WTC11 (cell line): ENCODE results near the gene UBFD1. TPM values are rescaled to one million over a fixed set of nuclear protein-coding genes. Genes with fewer than 3 reads are reported as not detected.

Source experiments
- AR ChIP-seq: fragments of 250-450 bp; sonication (Bioruptor Pico); IDR thresholded peaks from 2 replicates; pipeline ENCODE4 v1.9.0; 2021; ENCODE audit warnings: mild to moderate bottlenecking
- ATF1 ChIP-seq: sonication (generic); formaldehyde crosslinking; IDR thresholded peaks from 2 replicates; pipeline ENCODE4 v1.8.1; 2023; ENCODE audit warnings: mild to moderate bottlenecking, moderate library complexity, missing genetic modification reagents
- CREM ChIP-seq: sonication (generic); formaldehyde crosslinking; IDR thresholded peaks from 2 replicates; pipeline ENCODE4 v1.8.1; 2022; ENCODE audit warnings: mild to moderate bottlenecking, missing genetic modification reagents, moderate library complexity
- CTCF ChIP-seq: fragments of 200-600 bp; IDR thresholded peaks from 2 replicates; pipeline ENCODE4 v1.8.0; 2022; ENCODE audit warnings: antibody characterized with exemption
- ERG ChIP-seq: fragments of 250-450 bp; sonication (Bioruptor Pico); IDR thresholded peaks from 2 replicates; pipeline ENCODE4 v1.8.0; 2021; ENCODE audit warnings: mild to moderate bottlenecking
- FOXP1 ChIP-seq: sonication (generic); formaldehyde crosslinking; IDR thresholded peaks from 2 replicates; pipeline ENCODE4 v1.8.0; 2022; ENCODE audit warnings: missing genetic modification reagents, mild to moderate bottlenecking, moderate library complexity, borderline replicate concordance
- GABPB1 ChIP-seq: sonication (generic); formaldehyde crosslinking; IDR thresholded peaks from 2 replicates; pipeline ENCODE4 v1.8.1; 2023; ENCODE audit warnings: mild to moderate bottlenecking, missing genetic modification reagents
- HMGA2 ChIP-seq: fragments of 250-450 bp; sonication (Bioruptor Pico); IDR thresholded peaks from 2 replicates; pipeline ENCODE4 v1.4.0; 2021; ENCODE audit warnings: mild to moderate bottlenecking, moderate library complexity
- IRF2 ChIP-seq: sonication (generic); formaldehyde crosslinking; IDR thresholded peaks from 2 replicates; pipeline ENCODE4 v1.8.0; 2022; ENCODE audit warnings: low read depth, missing genetic modification reagents, borderline replicate concordance
- MXD4 ChIP-seq: fragments of 250-450 bp; sonication (Bioruptor Pico); IDR thresholded peaks from 2 replicates; pipeline ENCODE4 v1.8.0; 2021; ENCODE audit warnings: mild to moderate bottlenecking, moderate library complexity, borderline replicate concordance
- PREB ChIP-seq: sonication (generic); formaldehyde crosslinking; IDR thresholded peaks from 2 replicates; pipeline ENCODE4 v1.8.1; 2022; ENCODE audit warnings: mild to moderate bottlenecking, missing genetic modification reagents, moderate library complexity, borderline replicate concordance
- RELA ChIP-seq: sonication (generic); formaldehyde crosslinking; IDR thresholded peaks from 2 replicates; pipeline ENCODE4 v1.8.1; 2022; ENCODE audit warnings: missing genetic modification reagents, mild to moderate bottlenecking, borderline replicate concordance
- SMAD3 ChIP-seq: sonication (generic); formaldehyde crosslinking; IDR thresholded peaks from 2 replicates; pipeline ENCODE4 v1.8.0; 2022; ENCODE audit warnings: missing genetic modification reagents, mild to moderate bottlenecking, borderline replicate concordance
- STAT6 ChIP-seq: sonication (generic); formaldehyde crosslinking; conservative IDR thresholded peaks from 2 replicates; pipeline ENCODE4 v1.8.1; 2023; ENCODE audit warnings: mild to moderate bottlenecking, low read depth, missing genetic modification reagents, moderate library complexity
- TCF7 ChIP-seq: sonication (generic); formaldehyde crosslinking; IDR thresholded peaks from 2 replicates; pipeline ENCODE4 v1.8.0; 2022; ENCODE audit warnings: mild to moderate bottlenecking, low read depth, missing genetic modification reagents, moderate library complexity
- TEAD1 ChIP-seq: sonication (generic); formaldehyde crosslinking; IDR thresholded peaks from 2 replicates; pipeline ENCODE4 v1.8.0; 2022; ENCODE audit warnings: mild to moderate bottlenecking, missing genetic modification reagents
- TEAD4 ChIP-seq: sonication (generic); formaldehyde crosslinking; IDR thresholded peaks from 2 replicates; pipeline ENCODE4 v1.8.0; 2022; ENCODE audit warnings: mild to moderate bottlenecking, missing genetic modification reagents
- ZBTB43 ChIP-seq: sonication (generic); formaldehyde crosslinking; IDR thresholded peaks from 2 replicates; pipeline ENCODE4 v1.8.1; 2023; ENCODE audit warnings: mild to moderate bottlenecking, missing genetic modification reagents
- ZNF263 ChIP-seq: sonication (generic); formaldehyde crosslinking; IDR thresholded peaks from 2 replicates; pipeline ENCODE4 v1.8.1; 2022; ENCODE audit warnings: low read depth, mild to moderate bottlenecking, moderate library complexity, missing genetic modification reagents
- ZNF317 ChIP-seq: sonication (generic); formaldehyde crosslinking; IDR thresholded peaks from 2 replicates; pipeline ENCODE4 v1.8.1; 2023; ENCODE audit warnings: low read depth, mild to moderate bottlenecking, moderate library complexity, missing genetic modification reagents, borderline replicate concordance
- ZNF423 ChIP-seq: fragments of 250-450 bp; sonication (Bioruptor Pico); IDR thresholded peaks from 2 replicates; pipeline ENCODE4 v2.1.2; 2022; ENCODE audit warnings: mild to moderate bottlenecking, moderate library complexity
- ZNF532 ChIP-seq: fragments of 250-450 bp; sonication (Bioruptor Pico); IDR thresholded peaks from 2 replicates; pipeline ENCODE4 v1.9.0; 2021; ENCODE audit warnings: mild to moderate bottlenecking, borderline replicate concordance
- total RNA-seq: library from RNA; stranded (reverse); gene quantifications from 3 replicates; pipeline ENCODE4 v1.2.3, GENCODE V29; 2021

The UBFD1 gene
- total RNA-seq, 1 experiment from 2014 or later: 128 TPM

GRCh38 chr16:23595951-23596720 lies 38.6 kb downstream of the UBFD1 start, which contains the start of gene NDUFAB1 (continued):
- TF ChIP-seq STAT6 (CRISPR knock-in tag): no peak
- peak; percentile 89 for TF ChIP-seq GABPB1 (CRISPR knock-in tag)
- no peak for TF ChIP-seq TEAD4 (CRISPR knock-in tag)
- TF ChIP-seq ZNF263: no peak
- TF ChIP-seq ZNF423 (CRISPR knock-in tag): no peak
- TF ChIP-seq ZBTB43 (CRISPR knock-in tag): no peak
- TF ChIP-seq ATF1: peak; percentile 69; the same call in 1 of the 2 replicates
- TF ChIP-seq ZNF532 (CRISPR knock-in tag): no peak
- no peak for TF ChIP-seq TEAD1 (CRISPR knock-in tag)
- TF ChIP-seq PREB (CRISPR knock-in tag): 0 out of 2 replicates have a peak, but pooled peaks have one; percentile 51
- no peak for TF ChIP-seq HMGA2 (CRISPR knock-in tag)
- no peak for TF ChIP-seq AR (CRISPR knock-in tag)
- TF ChIP-seq TCF7 (CRISPR knock-in tag): no peak
- no peak for TF ChIP-seq MXD4
- peak; percentile 97 for TF ChIP-seq CTCF
- no peak for TF ChIP-seq ZNF317 (CRISPR knock-in tag)
- TF ChIP-seq FOXP1 (CRISPR knock-in tag): peak; percentile 58; the same call in 1 of the 2 replicates
- TF ChIP-seq RELA (CRISPR knock-in tag): no peak
- TF ChIP-seq IRF2 (CRISPR knock-in tag): no peak
- no peak for TF ChIP-seq ERG (CRISPR knock-in tag)
- TF ChIP-seq SMAD3 (CRISPR knock-in tag): peak; percentile 48; the same call in 1 of the 2 replicates
- TF ChIP-seq CREM (CRISPR knock-in tag): peak; percentile 78
